Peyer's patch (tissue), 4 donors: ENCODE measurements around the gene STK16.

Experiments
- POLR2A ChIP-seq, 2 donors: fragments of 450-650 bp; IDR thresholded peaks; one replicate each; pipeline ENCODE4 v1.5.1; 2017; ENCODE audit warnings: antibody characterized with exemption in 2 of 2, mild to moderate bottlenecking in 2 of 2, moderate library complexity in 2 of 2
- TF ChIP-seq, protein P1 (sequence below), 6 experiments: fragments of 450-650 bp in 4 of 6; fragments of 200-600 bp in 2 of 6; sonication (generic) in 1 of 6; IDR thresholded peaks; one replicate each; pipeline ENCODE4 v1.5.1; 2017 to 2019; ENCODE audit warnings: antibody characterized with exemption in 6 of 6, mild to moderate bottlenecking in 3 of 6, moderate library complexity in 1 of 6

- TF ChIP-seq, protein P1, sequence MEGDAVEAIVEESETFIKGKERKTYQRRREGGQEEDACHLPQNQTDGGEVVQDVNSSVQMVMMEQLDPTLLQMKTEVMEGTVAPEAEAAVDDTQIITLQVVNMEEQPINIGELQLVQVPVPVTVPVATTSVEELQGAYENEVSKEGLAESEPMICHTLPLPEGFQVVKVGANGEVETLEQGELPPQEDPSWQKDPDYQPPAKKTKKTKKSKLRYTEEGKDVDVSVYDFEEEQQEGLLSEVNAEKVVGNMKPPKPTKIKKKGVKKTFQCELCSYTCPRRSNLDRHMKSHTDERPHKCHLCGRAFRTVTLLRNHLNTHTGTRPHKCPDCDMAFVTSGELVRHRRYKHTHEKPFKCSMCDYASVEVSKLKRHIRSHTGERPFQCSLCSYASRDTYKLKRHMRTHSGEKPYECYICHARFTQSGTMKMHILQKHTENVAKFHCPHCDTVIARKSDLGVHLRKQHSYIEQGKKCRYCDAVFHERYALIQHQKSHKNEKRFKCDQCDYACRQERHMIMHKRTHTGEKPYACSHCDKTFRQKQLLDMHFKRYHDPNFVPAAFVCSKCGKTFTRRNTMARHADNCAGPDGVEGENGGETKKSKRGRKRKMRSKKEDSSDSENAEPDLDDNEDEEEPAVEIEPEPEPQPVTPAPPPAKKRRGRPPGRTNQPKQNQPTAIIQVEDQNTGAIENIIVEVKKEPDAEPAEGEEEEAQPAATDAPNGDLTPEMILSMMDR (IDR thresholded peaks at IDR 0.05): no peak
- TF ChIP-seq POLR2A (IDR thresholded peaks at IDR 0.05): no peak
These were observed 21.6 kb downstream of the STK16 start for GRCh38 chr2:219266886-219267285.
